Activated naive CD8-positive, alpha-beta T cell treated with anti-CD3 and anti-CD28 coated beads for 36 hours (primary cell): Measurements from ENCODE around the gene GULP1. TPM values are rescaled to one million over a fixed set of nuclear protein-coding genes. Genes with fewer than 3 reads are reported as not detected.
"Not testable (repeated sequence)": the region's sequence is repeated elsewhere in the genome, so short reads cannot be mapped to it uniquely, and the experiment has no call there.

Experiments used
- DNase-seq: peaks from one replicate; pipeline ENCODE4 v3.0.0; 2021
- H3K27ac Mint-ChIP-seq: one replicate; pipeline ENCODE4 v1.8.0; 2022; ENCODE audit warnings: mild to moderate bottlenecking, moderate library complexity, mixed read lengths
- H3K27me3 Mint-ChIP-seq: one replicate; pipeline ENCODE4 v1.8.0; 2022; ENCODE audit warnings: mild to moderate bottlenecking, mixed read lengths
- H3K36me3 Mint-ChIP-seq: one replicate; pipeline ENCODE4 v1.8.0; 2021; ENCODE audit warnings: mild to moderate bottlenecking, mixed read lengths
- H3K4me1 Mint-ChIP-seq: one replicate; pipeline ENCODE4 v1.8.0; 2021; ENCODE audit warnings: mixed read lengths
- H3K4me3 Mint-ChIP-seq: one replicate; pipeline ENCODE4 v1.8.0; 2022; ENCODE audit warnings: mild to moderate bottlenecking, moderate library complexity, mixed read lengths
- H3K9me3 Mint-ChIP-seq: one replicate; pipeline ENCODE4 v1.8.0; 2022; ENCODE audit warnings: mixed read lengths
- total RNA-seq, 2 experiments: library from RNA; stranded (reverse); gene quantifications; one replicate each; pipeline ENCODE4 v1.2.3, GENCODE V29; 2021

The GULP1 gene
- total RNA-seq, 2 experiments from 2014 or later, result not detected

- no peaks in the 10 kb centered on the region for H3K9me3 Mint-ChIP-seq
- no peak for DNase-seq
- no peaks in the 10 kb centered on the region for H3K36me3 Mint-ChIP-seq
- no peaks in the 10 kb centered on the region for H3K27me3 Mint-ChIP-seq
- H3K4me3 Mint-ChIP-seq, result no peak overlapping the region
- no peaks in the 10 kb centered on the region for H3K4me1 Mint-ChIP-seq
- H3K27ac Mint-ChIP-seq, result no peak overlapping the region
These were observed 143.4 kb downstream of the GULP1 start for GRCh38 chr2:188435115-188435514.

GRCh38 chr2:188437537-188437936, 145.9 kb downstream of the GULP1 start:
- Mint-ChIP-seq H3K4me1 (no peaks in the 10 kb centered on the region), H3K27ac (no peak overlapping the region), H3K4me3 (no peak overlapping the region), H3K36me3 (no peaks in the 10 kb centered on the region), H3K27me3 (no peaks in the 10 kb centered on the region), H3K9me3 (no peaks in the 10 kb centered on the region)
- DNase-seq, result no peak

- no peaks in the 10 kb centered on the region for H3K36me3 Mint-ChIP-seq
- H3K4me1 Mint-ChIP-seq, result no peaks in the 10 kb centered on the region
- no peaks in the 10 kb centered on the region for H3K9me3 Mint-ChIP-seq
- H3K27ac Mint-ChIP-seq, result no peak overlapping the region
- no peaks in the 10 kb centered on the region for H3K27me3 Mint-ChIP-seq
- DNase-seq, result no peak
- H3K4me3 Mint-ChIP-seq, result no peak overlapping the region
These were observed 148.3 kb downstream of the GULP1 start for GRCh38 chr2:188439986-188440385.

DNA sequence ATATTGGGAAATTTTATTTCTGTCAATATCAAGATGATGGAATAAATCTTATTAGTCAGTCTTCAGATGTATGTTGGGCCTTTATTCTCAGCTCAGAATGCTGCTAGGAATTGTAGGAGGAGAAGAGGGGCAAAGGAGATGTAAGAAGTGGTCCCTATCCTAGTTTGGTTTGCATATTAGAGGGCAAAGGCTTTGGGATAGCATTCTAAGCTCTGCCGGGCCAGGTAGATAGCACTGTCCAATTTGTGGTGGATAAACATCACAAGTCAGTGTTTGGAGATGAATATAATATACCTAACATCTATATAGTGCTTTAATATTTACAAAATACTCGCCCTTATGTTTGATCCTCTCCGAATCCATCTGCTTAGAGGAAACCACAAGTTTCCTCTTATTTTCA, 149.2 kb downstream of the GULP1 start:
- no peaks in the 10 kb centered on the region for H3K4me1 Mint-ChIP-seq
- no peak for DNase-seq
- H3K27me3 Mint-ChIP-seq, result no peaks in the 10 kb centered on the region
- no peaks in the 10 kb centered on the region for H3K36me3 Mint-ChIP-seq
- H3K27ac Mint-ChIP-seq, result no peak overlapping the region
- no peak overlapping the region for H3K4me3 Mint-ChIP-seq
- no peaks in the 10 kb centered on the region for H3K9me3 Mint-ChIP-seq

GRCh38 chr2:188441288-188441947, 149.7 kb downstream of the GULP1 start:
- Mint-ChIP-seq H3K27ac (no peak overlapping the region), H3K4me3 (no peak overlapping the region), H3K9me3 (no peaks in the 10 kb centered on the region), H3K36me3 (no peaks in the 10 kb centered on the region), H3K27me3 (no peaks in the 10 kb centered on the region), H3K4me1 (no peaks in the 10 kb centered on the region)
- DNase-seq, result no peak

GRCh38 chr2:188443207-188443606, 151.5 kb downstream of the GULP1 start:
- Mint-ChIP-seq H3K9me3 (no peaks in the 10 kb centered on the region), H3K4me1 (no peaks in the 10 kb centered on the region), H3K27me3 (no peaks in the 10 kb centered on the region), H3K27ac (no peak overlapping the region), H3K36me3 (no peaks in the 10 kb centered on the region), H3K4me3 (no peak overlapping the region)
- no peak for DNase-seq

DNA sequence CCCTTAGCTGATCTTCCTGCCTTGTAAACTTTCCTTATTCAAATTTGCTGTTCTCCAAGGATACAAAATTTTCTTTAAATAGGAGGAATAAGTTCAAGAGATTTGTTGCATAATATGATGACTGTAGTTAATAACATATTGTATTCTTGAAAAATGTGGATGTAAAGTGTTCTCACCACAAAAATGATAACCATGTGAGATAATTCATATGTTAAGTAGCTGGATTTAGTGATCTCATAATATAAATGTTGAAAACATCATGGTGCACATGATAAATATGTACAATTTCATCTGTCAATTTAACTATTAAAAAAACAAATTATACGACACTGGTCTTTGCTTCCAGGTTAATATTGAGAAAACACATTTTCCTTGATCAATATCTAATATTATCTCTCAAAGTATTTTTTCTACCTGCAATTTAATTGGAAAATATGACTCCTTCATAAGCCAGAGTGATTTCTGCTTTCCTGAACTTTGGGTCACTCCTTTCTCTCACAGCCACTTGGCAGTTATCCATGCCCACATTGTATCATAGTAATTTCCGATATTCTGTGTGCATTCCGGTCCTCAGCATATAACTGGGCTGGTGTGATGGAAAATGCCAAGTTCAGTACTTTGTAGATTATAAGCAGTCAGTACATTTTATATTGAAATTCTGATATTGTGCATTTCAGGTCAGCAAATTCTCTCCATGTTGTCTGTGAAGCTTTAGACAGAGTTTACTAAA, 152.6 kb downstream of the GULP1 start:
- DNase-seq, result no peak
- Mint-ChIP-seq H3K36me3 (no peaks in the 10 kb centered on the region), H3K9me3 (no peaks in the 10 kb centered on the region), H3K4me3 (no peak overlapping the region), H3K27ac (no peak overlapping the region), H3K27me3 (no peaks in the 10 kb centered on the region), H3K4me1 (no peaks in the 10 kb centered on the region)

DNA sequence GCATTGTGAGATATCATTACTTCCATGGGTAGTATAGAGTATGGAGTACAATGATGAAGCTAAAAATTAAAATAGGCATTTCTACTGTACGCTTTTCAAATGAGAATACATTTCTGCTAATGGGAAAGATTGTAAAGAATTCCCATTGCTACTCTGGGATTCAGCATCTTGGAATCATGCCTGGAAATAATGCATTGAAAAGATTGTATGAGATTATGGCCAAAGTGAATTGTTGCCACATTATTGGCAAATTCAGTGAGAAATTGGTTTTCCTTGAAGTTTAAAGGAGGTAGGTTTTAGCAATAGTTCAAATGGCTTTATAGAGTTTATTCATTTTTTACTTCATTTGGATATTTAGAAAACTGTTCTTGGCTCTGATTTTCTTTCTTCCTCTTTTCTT, 157.9 kb downstream of the GULP1 start:
- no peak overlapping the region for H3K27ac Mint-ChIP-seq
- no peaks in the 10 kb centered on the region for H3K9me3 Mint-ChIP-seq
- no peaks in the 10 kb centered on the region for H3K27me3 Mint-ChIP-seq
- no peaks in the 10 kb centered on the region for H3K36me3 Mint-ChIP-seq
- H3K4me1 Mint-ChIP-seq, result no peaks in the 10 kb centered on the region
- DNase-seq, result no peak
- H3K4me3 Mint-ChIP-seq, result no peak overlapping the region

DNA sequence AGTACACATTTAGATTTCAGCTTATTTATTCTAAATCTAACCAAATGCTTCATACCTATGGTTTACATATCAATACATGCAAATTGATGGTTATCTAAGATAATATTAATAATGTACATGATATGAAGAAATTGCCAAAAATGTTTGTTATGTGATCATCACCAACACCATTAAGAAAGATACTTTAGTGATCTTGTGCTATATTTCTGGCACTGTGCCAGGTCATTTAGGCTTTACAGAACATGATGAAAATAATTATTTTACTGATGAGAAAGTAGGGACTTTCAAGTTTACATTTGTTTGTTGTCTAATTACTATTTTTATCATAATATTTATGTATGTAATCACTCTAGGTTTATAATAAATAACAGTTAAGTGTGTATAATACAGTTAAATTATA, 158.3 kb downstream of the GULP1 start:
- no peak for DNase-seq
- Mint-ChIP-seq H3K4me1 (no peaks in the 10 kb centered on the region), H3K4me3 (no peak overlapping the region), H3K27me3 (no peaks in the 10 kb centered on the region), H3K9me3 (no peaks in the 10 kb centered on the region), H3K27ac (no peak overlapping the region), H3K36me3 (no peaks in the 10 kb centered on the region)

- H3K36me3 Mint-ChIP-seq, result no peaks in the 10 kb centered on the region
- no peaks in the 10 kb centered on the region for H3K9me3 Mint-ChIP-seq
- H3K27me3 Mint-ChIP-seq, result no peaks in the 10 kb centered on the region
- no peaks in the 10 kb centered on the region for H3K4me1 Mint-ChIP-seq
- no peak overlapping the region for H3K4me3 Mint-ChIP-seq
- no peak overlapping the region for H3K27ac Mint-ChIP-seq
- DNase-seq, result no peak
These were observed 159.2 kb downstream of the GULP1 start for GRCh38 chr2:188450732-188451483.

DNA sequence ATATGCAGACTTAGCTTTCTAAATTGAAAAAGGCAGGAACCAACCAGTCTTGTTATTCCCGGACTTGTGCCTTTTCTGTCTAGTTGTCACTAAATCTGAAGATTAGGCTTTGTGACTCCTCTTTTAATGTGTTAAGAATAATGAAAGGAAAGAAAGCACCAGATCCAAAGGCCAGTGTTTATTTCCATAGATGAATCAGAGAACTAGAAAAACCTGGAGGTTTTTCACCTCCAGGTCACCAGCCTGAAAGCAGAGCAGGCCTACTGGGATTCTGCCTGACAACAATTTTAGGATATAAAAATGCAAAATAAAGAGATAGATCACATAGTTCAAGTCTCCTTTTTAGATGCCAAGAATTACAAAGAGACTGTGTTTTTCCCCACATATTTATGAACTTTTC, 160.4 kb downstream of the GULP1 start:
- DNase-seq, result no peak
- Mint-ChIP-seq H3K4me3 (no peak overlapping the region), H3K36me3 (no peaks in the 10 kb centered on the region), H3K27ac (no peak overlapping the region), H3K27me3 (no peaks in the 10 kb centered on the region), H3K4me1 (no peaks in the 10 kb centered on the region), H3K9me3 (no peaks in the 10 kb centered on the region)

GRCh38 chr2:188456114-188456909, 164.6 kb downstream of the GULP1 start:
- Mint-ChIP-seq H3K27ac (no peak overlapping the region), H3K9me3 (no peaks in the 10 kb centered on the region), H3K4me3 (no peak overlapping the region), H3K36me3 (no peaks in the 10 kb centered on the region), H3K27me3 (no peaks in the 10 kb centered on the region), H3K4me1 (no peaks in the 10 kb centered on the region)
- no peak for DNase-seq

- no peaks in the 10 kb centered on the region for H3K36me3 Mint-ChIP-seq
- no peaks in the 10 kb centered on the region for H3K9me3 Mint-ChIP-seq
- H3K4me3 Mint-ChIP-seq, result no peak overlapping the region
- H3K27ac Mint-ChIP-seq, result no peak overlapping the region
- no peak for DNase-seq
- H3K4me1 Mint-ChIP-seq, result no peaks in the 10 kb centered on the region
- H3K27me3 Mint-ChIP-seq, result no peaks in the 10 kb centered on the region
These were observed 167.4 kb downstream of the GULP1 start for GRCh38 chr2:188459061-188459460.

GRCh38 chr2:188466078-188466477, 174.4 kb downstream of the GULP1 start:
- H3K27ac Mint-ChIP-seq, H3K4me1 Mint-ChIP-seq, H3K27me3 Mint-ChIP-seq, H3K36me3 Mint-ChIP-seq, DNase-seq, H3K9me3 Mint-ChIP-seq, H3K4me3 Mint-ChIP-seq: not testable (repeated sequence)

GRCh38 chr2:188466761-188467160, 175.1 kb downstream of the GULP1 start:
- DNase-seq, result no peak
- Mint-ChIP-seq H3K4me1 (no peaks in the 10 kb centered on the region), H3K27ac (no peak overlapping the region), H3K4me3 (no peak overlapping the region), H3K27me3 (no peaks in the 10 kb centered on the region), H3K9me3 (no peaks in the 10 kb centered on the region), H3K36me3 (no peaks in the 10 kb centered on the region)
